SK-N-SH treated with all-trans-retinoic acid at 6 μM for 48 hours (cell line): ENCODE results near the gene ANAPC5.

Experiments
- BACH2 ChIP-seq: fragments of 250-450 bp; sonication (Bioruptor Pico); IDR thresholded peaks from 2 replicates; pipeline ENCODE4 v1.9.0; 2021; ENCODE audit warnings: mild to moderate bottlenecking, borderline replicate concordance
- CREB5 ChIP-seq: fragments of 250-450 bp; sonication (Bioruptor Pico); IDR thresholded peaks from 2 replicates; pipeline ENCODE4 v1.5.1; 2020; ENCODE audit warnings: low read depth, mild to moderate bottlenecking, moderate library complexity
- ISL1 ChIP-seq: fragments of 250-450 bp; sonication (Bioruptor Pico); IDR thresholded peaks from 2 replicates; pipeline ENCODE4 v2.1.2; 2022; ENCODE audit warnings: mild to moderate bottlenecking, moderate library complexity
- OSR1 ChIP-seq: fragments of 250-450 bp; sonication (Bioruptor Pico); IDR thresholded peaks from 2 replicates; pipeline ENCODE4 v1.8.0; 2022; ENCODE audit warnings: moderate library complexity, mild to moderate bottlenecking, inconsistent platforms
- PATZ1 ChIP-seq: fragments of 250-450 bp; sonication (Bioruptor Pico); IDR thresholded peaks from 2 replicates; pipeline ENCODE4 v1.8.0; 2020; ENCODE audit warnings: mild to moderate bottlenecking, moderate library complexity, borderline replicate concordance
- PPARA ChIP-seq: fragments of 250-450 bp; sonication (Bioruptor Pico); IDR thresholded peaks from 2 replicates; pipeline ENCODE4 v1.5.0; 2020; ENCODE audit warnings: mild to moderate bottlenecking, borderline replicate concordance
- ZFP30 ChIP-seq: fragments of 450-650 bp; formaldehyde crosslinking; IDR thresholded peaks from 2 replicates; pipeline ENCODE4 v1.5.0; 2022; ENCODE audit warnings: mild to moderate bottlenecking, moderate library complexity
- ZNF565 ChIP-seq: fragments of 450-650 bp; formaldehyde crosslinking; conservative IDR thresholded peaks from 2 replicates; pipeline ENCODE4 v1.5.0; 2020; ENCODE audit warnings: low read depth, mild to moderate bottlenecking, moderate library complexity
- TF ChIP-seq, protein P1 (sequence below): fragments of 250-450 bp; sonication (Bioruptor Pico); IDR thresholded peaks from 2 replicates; pipeline ENCODE4 v1.5.0; 2020; ENCODE audit warnings: mild to moderate bottlenecking, moderate library complexity

- TF ChIP-seq PATZ1 (CRISPR knock-in tag) (no peak), CREB5 (no peak), ZNF565 (CRISPR knock-in tag) (no peak), ZFP30 (CRISPR knock-in tag) (no peak), BACH2 (CRISPR knock-in tag) (no peak), PPARA (CRISPR knock-in tag) (no peak), OSR1 (CRISPR knock-in tag) (no peak), ISL1 (CRISPR knock-in tag) (no peak)
- TF ChIP-seq, protein P1, sequence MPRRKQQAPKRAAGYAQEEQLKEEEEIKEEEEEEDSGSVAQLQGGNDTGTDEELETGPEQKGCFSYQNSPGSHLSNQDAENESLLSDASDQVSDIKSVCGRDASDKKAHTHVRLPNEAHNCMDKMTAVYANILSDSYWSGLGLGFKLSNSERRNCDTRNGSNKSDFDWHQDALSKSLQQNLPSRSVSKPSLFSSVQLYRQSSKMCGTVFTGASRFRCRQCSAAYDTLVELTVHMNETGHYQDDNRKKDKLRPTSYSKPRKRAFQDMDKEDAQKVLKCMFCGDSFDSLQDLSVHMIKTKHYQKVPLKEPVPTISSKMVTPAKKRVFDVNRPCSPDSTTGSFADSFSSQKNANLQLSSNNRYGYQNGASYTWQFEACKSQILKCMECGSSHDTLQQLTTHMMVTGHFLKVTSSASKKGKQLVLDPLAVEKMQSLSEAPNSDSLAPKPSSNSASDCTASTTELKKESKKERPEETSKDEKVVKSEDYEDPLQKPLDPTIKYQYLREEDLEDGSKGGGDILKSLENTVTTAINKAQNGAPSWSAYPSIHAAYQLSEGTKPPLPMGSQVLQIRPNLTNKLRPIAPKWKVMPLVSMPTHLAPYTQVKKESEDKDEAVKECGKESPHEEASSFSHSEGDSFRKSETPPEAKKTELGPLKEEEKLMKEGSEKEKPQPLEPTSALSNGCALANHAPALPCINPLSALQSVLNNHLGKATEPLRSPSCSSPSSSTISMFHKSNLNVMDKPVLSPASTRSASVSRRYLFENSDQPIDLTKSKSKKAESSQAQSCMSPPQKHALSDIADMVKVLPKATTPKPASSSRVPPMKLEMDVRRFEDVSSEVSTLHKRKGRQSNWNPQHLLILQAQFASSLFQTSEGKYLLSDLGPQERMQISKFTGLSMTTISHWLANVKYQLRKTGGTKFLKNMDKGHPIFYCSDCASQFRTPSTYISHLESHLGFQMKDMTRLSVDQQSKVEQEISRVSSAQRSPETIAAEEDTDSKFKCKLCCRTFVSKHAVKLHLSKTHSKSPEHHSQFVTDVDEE (CRISPR knock-in tag), result no peak
Observed at GRCh38 chr12:121285856-121286255, 66.4 kb downstream of the ANAPC5 start.
